IPS DF 19.7 (cell line): ENCODE results near the gene TSPY2.
"Not testable (repeated sequence)": the region's sequence is repeated elsewhere in the genome, so short reads cannot be mapped to it uniquely, and the experiment has no call there.

Source experiments
- DNase-seq: peaks from one replicate; pipeline ENCODE4 v3.0.0-alpha.2; 2013; ENCODE audit warnings: low read depth, low spot score

TSPY2 gene, protein sequence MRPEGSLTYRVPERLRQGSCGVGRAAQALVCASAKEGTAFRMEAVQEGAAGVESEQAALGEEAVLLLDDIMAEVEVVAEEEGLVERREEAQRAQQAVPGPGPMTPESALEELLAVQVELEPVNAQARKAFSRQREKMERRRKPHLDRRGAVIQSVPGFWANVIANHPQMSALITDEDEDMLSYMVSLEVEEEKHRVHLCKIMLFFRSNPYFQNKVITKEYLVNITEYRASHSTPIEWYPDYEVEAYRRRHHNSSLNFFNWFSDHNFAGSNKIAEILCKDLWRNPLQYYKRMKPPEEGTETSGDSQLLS

DNA sequence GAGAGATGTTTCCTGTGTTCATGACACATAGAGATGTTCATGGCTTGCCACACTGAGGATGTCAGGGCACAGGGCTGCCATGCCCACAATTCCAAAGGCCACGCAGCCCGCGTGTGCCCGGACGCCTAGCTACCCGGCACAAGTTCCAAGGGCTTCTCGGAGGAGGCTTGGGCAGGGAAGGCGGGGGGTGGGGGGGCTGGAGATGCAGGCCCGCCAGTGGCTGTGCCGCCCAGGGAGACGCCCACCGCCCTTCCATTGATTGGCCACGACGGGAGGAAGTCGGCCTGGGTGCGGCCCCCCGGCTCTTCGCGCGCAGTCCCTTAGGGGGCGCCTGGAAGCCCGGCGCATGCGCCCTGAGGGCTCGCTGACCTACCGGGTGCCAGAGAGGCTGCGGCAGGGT, at the start of gene TSPY2:
Gene TSPY2 (plus strand): TSS at position 301 of the 400 bp plus-strand sequence. CDS start 46 bp downstream, at position 347.
- DNase-seq = not testable (repeated sequence)

DNA sequence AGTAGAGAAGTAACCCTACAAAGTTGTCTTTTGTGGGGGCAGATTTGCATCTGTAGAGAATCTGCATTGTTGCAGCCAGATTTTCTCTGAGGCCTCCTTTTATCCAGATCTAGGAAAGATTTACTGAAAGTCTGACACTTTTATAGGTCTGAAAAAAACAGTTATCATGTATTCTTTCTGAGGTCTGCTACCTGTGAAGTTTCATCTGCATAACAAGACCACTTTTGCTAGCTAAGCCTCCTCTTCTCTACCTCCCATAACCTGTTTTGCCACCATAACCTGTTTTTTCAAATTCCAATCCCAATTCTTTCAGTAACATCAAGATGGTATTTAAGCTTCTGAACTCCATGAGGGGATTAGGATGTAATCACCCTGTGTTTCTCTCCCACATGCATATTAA, 36.5 kb upstream of the TSPY2 start:
- not testable (repeated sequence) for DNase-seq

DNA sequence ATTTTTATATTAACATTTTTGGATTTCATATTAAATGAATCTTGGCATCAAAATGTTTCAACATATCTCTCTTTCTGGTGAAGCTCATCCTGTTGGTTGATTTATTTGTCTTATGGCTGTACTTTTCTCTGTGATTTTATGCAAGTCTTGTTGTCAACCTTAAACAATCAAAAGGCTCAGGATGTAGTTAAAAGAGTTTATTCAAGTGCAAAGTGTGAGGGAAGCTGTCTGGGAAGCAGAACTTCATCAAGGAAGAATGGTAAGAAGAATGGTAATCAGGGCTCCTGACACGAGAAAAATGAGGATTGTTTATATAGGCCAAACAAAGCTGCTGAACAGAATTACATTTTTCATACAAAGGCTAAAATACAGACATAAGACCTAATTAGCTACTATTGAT, 29.0 kb upstream of the TSPY2 start:
- DNase-seq = not testable (repeated sequence)

DNA sequence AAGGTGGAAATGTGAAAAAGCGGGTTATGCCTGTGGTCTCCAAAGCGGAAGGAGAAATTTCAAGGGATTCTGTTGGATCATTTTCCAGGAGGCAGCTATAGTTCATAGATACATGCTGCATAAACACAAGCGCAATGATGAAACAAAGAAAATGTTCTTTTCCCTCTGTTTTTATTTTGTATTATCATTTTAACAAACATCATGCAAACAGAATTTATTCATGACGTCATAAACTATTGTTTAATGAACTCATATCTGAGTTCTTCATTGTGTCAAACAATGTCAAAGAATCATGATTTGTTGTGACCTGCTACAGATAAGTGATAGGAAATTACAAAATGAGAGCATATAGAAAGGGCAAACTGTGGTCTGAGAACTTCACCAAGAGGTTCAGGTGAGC, 23.8 kb downstream of the TSPY2 start:
- not testable (repeated sequence) for DNase-seq
